Gastrocnemius medialis (tissue), 4 donors: ENCODE data around the gene LHFPL2. TPM values are rescaled to one million over a fixed set of nuclear protein-coding genes. Genes with fewer than 3 reads are reported as not detected.
"Not testable (repeated sequence)": the region's sequence is repeated elsewhere in the genome, so short reads cannot be mapped to it uniquely, and the experiment has no call there.

Experiments
- ATAC-seq, 2 donors: fragments of 150-250 bp; one replicate each; pipeline ENCODE4 v1.9.1; 2016
- DNase-seq, 2 donors: peaks; one replicate each; pipeline ENCODE4 v3.0.0-alpha.2; 2019
- H3K27ac ChIP-seq, 4 donors: fragments of 200-600 bp; sonication (generic); 1 replicate in 1 of 4; 2 replicates in 3 of 4; pipeline ENCODE4 v1.5.1; 2016 to 2018; ENCODE audit warnings: mild to moderate bottlenecking in 2 of 4, moderate library complexity in 1 of 4
- H3K27me3 ChIP-seq, 3 donors: fragments of 200-600 bp; sonication (generic) in 2 of 3; 1 replicate in 1 of 3; 2 replicates in 2 of 3; pipeline versions ENCODE4 v1.5.1 to v1.6.0; 2016 to 2019; ENCODE audit warnings: mild to moderate bottlenecking in 1 of 3, moderate library complexity in 1 of 3
- H3K36me3 ChIP-seq, 2 donors: fragments of 200-600 bp; sonication (generic) in 1 of 2; one replicate each; pipeline ENCODE4 v1.5.1; 2017 to 2018
- H3K4me1 ChIP-seq, 2 donors: fragments of 200-600 bp; sonication (generic) in 1 of 2; one replicate each; pipeline ENCODE4 v1.5.1; 2016 to 2017; ENCODE audit warnings: mild to moderate bottlenecking in 2 of 2
- H3K4me3 ChIP-seq, 4 donors: fragments of 200-600 bp; sonication (generic) in 3 of 4; 1 replicate in 1 of 4; 2 replicates in 3 of 4; pipeline ENCODE4 v1.5.1; 2016 to 2019; ENCODE audit warnings: mild to moderate bottlenecking in 2 of 4
- H3K9me3 ChIP-seq, 3 donors: fragments of 200-600 bp; sonication (generic) in 2 of 3; 1 replicate in 1 of 3; 2 replicates in 2 of 3; pipeline ENCODE4 v1.5.1; 2016 to 2019
- CTCF ChIP-seq, 5 experiments: fragments of 450-650 bp in 3 of 5; fragments of 200-600 bp in 2 of 5; sonication (generic) in 2 of 5; IDR thresholded peaks in 4 of 5; conservative IDR thresholded peaks in 1 of 5; 1 replicate in 4 of 5; 2 replicates in 1 of 5; pipeline ENCODE4 v1.5.1; 2016 to 2019; ENCODE audit warnings: antibody characterized with exemption in 5 of 5, mild to moderate bottlenecking in 3 of 5, moderate library complexity in 3 of 5
- POLR2A ChIP-seq, 2 donors: fragments of 450-650 bp; IDR thresholded peaks; one replicate each; pipeline ENCODE4 v1.6.1; 2017; ENCODE audit warnings: antibody characterized with exemption in 2 of 2, mild to moderate bottlenecking in 2 of 2, moderate library complexity in 2 of 2
- in situ Hi-C, 4 donors: fragments of 200-750 bp; cut with MboI; loops; one replicate each; pipeline versions ENCODE4 v1.15.0 to v1.8.0; 2017; ENCODE audit warnings: low sequenced_read_pairs in 4 of 4
- intact Hi-C: fragments of 100-400 bp; cut with DNase I; formaldehyde crosslinking; loops from one replicate; pipeline ENCODE4 v1.15.1; 2023; ENCODE audit warnings: low total_unique reads
- total RNA-seq, 4 donors: library from RNA; depleted of rRNA; stranded (reverse); fragments of >200 nt; gene quantifications; one replicate each; pipeline versions ENCODE4 v1.1.0 to v1.2.3, GENCODE V29; 2016

Gene LHFPL2
- total RNA-seq, 4 donors from 2014 or later: 3.4 to 4.7 (median 3.5) TPM

- DNase-seq: no peak
- Histone ChIP-seq H3K27me3 (no peaks in the 10 kb centered on the region), H3K27ac (no peak overlapping the region), H3K36me3 (no peaks in the 10 kb centered on the region), H3K4me1 (no peaks in the 10 kb centered on the region), H3K4me3 (no peak overlapping the region), H3K9me3 (no peaks in the 10 kb centered on the region)
- in situ Hi-C loops (no loop called here), intact Hi-C loops (no loop called here)
- no peak for ATAC-seq
- no peak for TF ChIP-seq POLR2A (IDR thresholded peaks at IDR 0.05)
- no peak for TF ChIP-seq CTCF (IDR thresholded peaks at IDR 0.05 in 4 of 5, conservative IDR thresholded peaks at IDR 0.05 in 1 of 5)
Observed at GRCh38 chr5:78679905-78680304, 31.3 kb upstream of the LHFPL2 start.

GRCh38 chr5:78677777-78678668 lies 29.5 kb upstream of the LHFPL2 start:
- DNase-seq (peak; percentile 23 to 57), ATAC-seq (peak; percentile 92 to 95)
- in situ Hi-C loops (no loop called here), intact Hi-C loops (no loop called here)
- Histone ChIP-seq H3K27ac (peak overlapping the region; percentile 37 to 62 (median 54)), H3K36me3 (no peaks in the 10 kb centered on the region), H3K4me1 (no peaks in the 10 kb centered on the region), H3K27me3 (no peaks in the 10 kb centered on the region), H3K9me3 (no peaks in the 10 kb centered on the region), H3K4me3 (no peak overlapping the region)
- no peak for TF ChIP-seq POLR2A (IDR thresholded peaks at IDR 0.05)
- no peak for TF ChIP-seq CTCF (IDR thresholded peaks at IDR 0.05 in 4 of 5, conservative IDR thresholded peaks at IDR 0.05 in 1 of 5)

- ATAC-seq (no peak), DNase-seq (no peak)
- Histone ChIP-seq H3K36me3 (no peaks in the 10 kb centered on the region), H3K27ac (no peak overlapping the region), H3K9me3 (no peaks in the 10 kb centered on the region), H3K4me1 (no peaks in the 10 kb centered on the region), H3K27me3 (no peaks in the 10 kb centered on the region), H3K4me3 (no peak overlapping the region)
- in situ Hi-C loops (no loop called here), intact Hi-C loops (no loop called here)
- TF ChIP-seq POLR2A (IDR thresholded peaks at IDR 0.05) (no peak), CTCF (IDR thresholded peaks at IDR 0.05 in 4 of 5, conservative IDR thresholded peaks at IDR 0.05 in 1 of 5) (no peak)
Observed at GRCh38 chr5:78675956-78676730, 27.6 kb upstream of the LHFPL2 start.

GRCh38 chr5:78673827-78674226 lies 25.3 kb upstream of the LHFPL2 start:
- H3K27me3 ChIP-seq, H3K9me3 ChIP-seq, H3K4me1 ChIP-seq, H3K27ac ChIP-seq, intact Hi-C loops, in situ Hi-C loops, H3K36me3 ChIP-seq, ATAC-seq, H3K4me3 ChIP-seq, DNase-seq: not testable (repeated sequence)

DNA sequence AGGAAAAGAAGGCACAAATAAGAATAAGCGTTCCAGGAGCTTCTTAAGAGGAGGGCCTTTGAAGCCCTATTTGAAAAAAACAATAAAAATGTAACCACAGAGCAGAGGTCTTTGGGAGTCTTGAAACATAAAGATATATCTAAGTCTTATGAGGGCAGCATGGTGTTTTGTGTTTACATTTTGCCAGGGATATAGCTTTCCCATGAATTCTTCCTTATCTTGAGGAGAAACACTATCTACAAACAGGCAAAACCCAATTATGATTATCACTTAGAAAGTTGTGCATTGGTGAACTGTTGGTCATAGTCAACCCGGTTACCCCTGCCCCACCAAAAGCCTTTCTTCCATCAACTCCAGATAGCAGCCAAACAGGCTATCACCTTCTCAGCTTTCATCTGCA lies 23.6 kb upstream of the LHFPL2 start:
- H3K27me3 ChIP-seq: no peaks in the 10 kb centered on the region
- H3K4me3 ChIP-seq: no peak overlapping the region
- no peaks in the 10 kb centered on the region for H3K9me3 ChIP-seq
- intact Hi-C loops: no loop called here
- H3K36me3 ChIP-seq: no peaks in the 10 kb centered on the region
- ATAC-seq (no peak), DNase-seq (no peak)
- in situ Hi-C loops: no loop called here
- TF ChIP-seq CTCF (IDR thresholded peaks at IDR 0.05 in 4 of 5, conservative IDR thresholded peaks at IDR 0.05 in 1 of 5) (no peak), POLR2A (IDR thresholded peaks at IDR 0.05) (no peak)
- H3K4me1 ChIP-seq: no peaks in the 10 kb centered on the region
- no peak overlapping the region for H3K27ac ChIP-seq
